Measurements from ENCODE around the gene BBX.

Gene BBX

GRCh38 chr3:107704477-107704876 is 181.7 kb downstream of the BBX start:
- 86 to 100% methylated on average over 1 of the region's 1 CpG for WGBS, 2 experiments (ENCODE audit: insufficient coverage in 2 of 2)
- no peaks in the 10 kb centered on the region for H3K36me3 ChIP-seq (ENCODE audit: control insufficient read depth, insufficient read depth, low read length)
- H3K9me3 ChIP-seq (ENCODE audit: control insufficient read depth, low read length): no peaks in the 10 kb centered on the region
- H3K4me3 ChIP-seq (ENCODE audit: extremely low read depth, insufficient read depth, low read length, poor library complexity, severe bottlenecking): no peak overlapping the region
- H3K4me1 ChIP-seq (ENCODE audit: control insufficient read depth, insufficient read depth, low read length, poor library complexity, severe bottlenecking): no peaks in the 10 kb centered on the region
- no peak overlapping the region for H3K27ac ChIP-seq (ENCODE audit: low read depth, low read length, severe bottlenecking)

DNA sequence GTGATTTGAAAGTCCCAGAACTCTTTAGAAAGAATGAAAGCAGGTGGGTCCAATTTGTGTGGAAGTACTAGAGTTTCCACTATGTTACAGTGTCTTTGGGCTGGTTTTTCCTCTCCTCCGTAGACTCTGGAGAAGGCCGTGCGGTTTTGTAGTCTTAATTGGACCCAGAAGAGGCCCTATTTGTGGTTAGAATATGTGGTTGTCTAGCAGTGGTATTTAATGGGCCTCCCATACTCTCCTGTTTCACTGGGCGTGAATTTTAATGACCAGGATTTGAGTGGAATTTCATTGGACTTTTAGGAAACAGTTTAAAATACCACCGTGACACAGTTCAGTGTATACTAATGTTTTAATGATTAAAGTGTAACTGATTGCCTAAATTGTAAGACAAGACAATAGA is 182.3 kb downstream of the BBX start:
- H3K36me3 ChIP-seq (ENCODE audit: control insufficient read depth, insufficient read depth, low read length): no peaks in the 10 kb centered on the region
- H3K27ac ChIP-seq (ENCODE audit: low read depth, low read length, severe bottlenecking): no peak overlapping the region
- no peaks in the 10 kb centered on the region for H3K9me3 ChIP-seq (ENCODE audit: control insufficient read depth, low read length)
- no peak overlapping the region for H3K4me3 ChIP-seq (ENCODE audit: extremely low read depth, insufficient read depth, low read length, poor library complexity, severe bottlenecking)
- 74 to 100% methylated on average over 2 to 5 of the region's 5 CpGs for WGBS, 2 experiments (ENCODE audit: insufficient coverage in 2 of 2)
- H3K4me1 ChIP-seq (ENCODE audit: control insufficient read depth, insufficient read depth, low read length, poor library complexity, severe bottlenecking): no peaks in the 10 kb centered on the region

GRCh38 chr3:107710851-107711250 is 188.1 kb downstream of the BBX start:
- no peaks in the 10 kb centered on the region for H3K9me3 ChIP-seq (ENCODE audit: control insufficient read depth, low read length)
- no peaks in the 10 kb centered on the region for H3K4me1 ChIP-seq (ENCODE audit: control insufficient read depth, insufficient read depth, low read length, poor library complexity, severe bottlenecking)
- no peak overlapping the region for H3K27ac ChIP-seq (ENCODE audit: low read depth, low read length, severe bottlenecking)
- WGBS, 2 experiments (ENCODE audit: insufficient coverage in 2 of 2): 64 to 71% methylated on average over 3 of the region's 5 CpGs
- peaks cover 19% of the 10 kb centered on the region for H3K36me3 ChIP-seq (ENCODE audit: control insufficient read depth, insufficient read depth, low read length)
- no peak overlapping the region for H3K4me3 ChIP-seq (ENCODE audit: extremely low read depth, insufficient read depth, low read length, poor library complexity, severe bottlenecking)

DNA sequence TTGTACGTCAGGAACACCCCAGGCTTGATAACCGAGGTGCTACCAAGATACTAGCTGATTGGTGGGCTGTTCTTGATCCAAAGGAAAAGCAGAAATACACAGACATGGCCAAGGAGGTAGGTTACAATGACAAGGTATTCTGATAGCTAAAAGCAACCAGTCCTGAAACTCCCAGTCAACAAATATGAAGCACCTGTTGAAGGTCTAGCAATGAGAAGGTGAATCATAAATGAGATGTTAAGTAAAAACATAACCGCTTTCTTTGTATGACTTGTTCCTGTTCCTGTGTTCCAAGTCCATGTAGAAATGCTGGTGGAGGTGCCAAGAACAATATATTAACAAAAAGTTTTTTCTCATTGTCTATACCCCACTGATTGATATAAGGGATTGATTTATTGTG is 194.0 kb downstream of the BBX start:
- Histone ChIP-seq H3K9me3 (ENCODE audit: control insufficient read depth, low read length) (no peaks in the 10 kb centered on the region), H3K36me3 (ENCODE audit: control insufficient read depth, insufficient read depth, low read length) (peaks cover 14% of the 10 kb centered on the region), H3K27ac (ENCODE audit: low read depth, low read length, severe bottlenecking) (no peak overlapping the region), H3K4me3 (ENCODE audit: extremely low read depth, insufficient read depth, low read length, poor library complexity, severe bottlenecking) (no peak overlapping the region), H3K4me1 (ENCODE audit: control insufficient read depth, insufficient read depth, low read length, poor library complexity, severe bottlenecking) (no peaks in the 10 kb centered on the region)
- WGBS, 2 experiments (ENCODE audit: insufficient coverage in 2 of 2): 78 to 93% methylated on average over 2 to 3 of the region's 3 CpGs

- no peaks in the 10 kb centered on the region for H3K9me3 ChIP-seq (ENCODE audit: control insufficient read depth, low read length)
- no CpG with 5 or more reads among the region's 2 CpGs for WGBS, 2 experiments (ENCODE audit: insufficient coverage in 2 of 2)
Measured at GRCh38 chr3:107718547-107718946, 195.8 kb downstream of the BBX start.

DNA sequence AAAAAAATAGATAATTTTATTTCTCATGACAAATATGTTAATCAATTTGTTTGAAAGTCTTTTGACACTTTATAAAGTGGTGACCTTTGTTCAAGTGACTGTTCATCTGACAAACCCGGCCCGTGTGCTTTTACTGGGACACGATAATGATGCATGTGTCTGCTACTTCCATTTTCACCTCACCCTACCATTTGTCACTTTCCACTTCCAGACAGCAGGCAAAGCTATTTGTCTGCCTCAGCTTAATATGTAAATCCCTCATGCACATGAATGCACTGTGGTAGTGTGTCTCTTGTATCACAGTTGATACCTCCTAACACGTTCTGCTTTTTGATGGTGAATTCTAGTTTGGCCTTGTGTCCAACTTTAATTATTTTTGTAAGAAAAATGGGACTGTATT is 204.3 kb downstream of the BBX start:
- Histone ChIP-seq H3K9me3 (ENCODE audit: control insufficient read depth, low read length) (no peaks in the 10 kb centered on the region), H3K27ac (ENCODE audit: low read depth, low read length, severe bottlenecking) (no peak overlapping the region), H3K4me3 (ENCODE audit: extremely low read depth, insufficient read depth, low read length, poor library complexity, severe bottlenecking) (no peak overlapping the region), H3K36me3 (ENCODE audit: control insufficient read depth, insufficient read depth, low read length) (peaks cover 24% of the 10 kb centered on the region), H3K4me1 (ENCODE audit: control insufficient read depth, insufficient read depth, low read length, poor library complexity, severe bottlenecking) (no peaks in the 10 kb centered on the region)
- 88 to 100% methylated on average over 1 to 3 of the region's 4 CpGs for WGBS, 2 experiments (ENCODE audit: insufficient coverage in 2 of 2)

More at GRCh38 chr3:107718547-107718946, 195.8 kb downstream of the BBX start:
- Histone ChIP-seq H3K27ac (ENCODE audit: low read depth, low read length, severe bottlenecking) (no peak overlapping the region), H3K36me3 (ENCODE audit: control insufficient read depth, insufficient read depth, low read length) (no peaks in the 10 kb centered on the region), H3K4me3 (ENCODE audit: extremely low read depth, insufficient read depth, low read length, poor library complexity, severe bottlenecking) (no peak overlapping the region), H3K4me1 (ENCODE audit: control insufficient read depth, insufficient read depth, low read length, poor library complexity, severe bottlenecking) (no peaks in the 10 kb centered on the region)

DNA sequence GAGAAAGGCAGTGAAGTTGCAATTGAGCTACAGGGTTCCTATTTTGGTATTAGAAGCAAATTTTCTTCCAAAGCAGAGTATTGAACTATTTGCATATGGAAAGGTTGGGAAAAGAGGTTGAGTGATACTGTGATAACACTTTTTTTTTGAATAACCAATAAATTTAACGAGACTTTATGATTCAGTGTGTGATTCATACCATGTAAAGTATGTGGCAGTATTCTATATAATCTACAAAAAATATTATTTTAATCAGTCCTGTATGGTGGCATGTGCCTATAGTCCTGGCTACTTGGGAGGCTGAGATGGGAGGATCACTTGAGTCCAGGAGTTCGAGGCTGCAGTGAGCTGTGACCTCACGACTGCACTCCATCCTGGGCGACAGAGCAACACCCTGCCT is 206.9 kb downstream of the BBX start:
- no peaks in the 10 kb centered on the region for H3K4me1 ChIP-seq (ENCODE audit: control insufficient read depth, insufficient read depth, low read length, poor library complexity, severe bottlenecking)
- H3K9me3 ChIP-seq (ENCODE audit: control insufficient read depth, low read length): no peaks in the 10 kb centered on the region
- WGBS, 2 experiments (ENCODE audit: insufficient coverage in 2 of 2): 100% methylated on average over 3 of the region's 4 CpGs; no CpG with 5 or more reads in 1 of the 2 experiments
- H3K36me3 ChIP-seq (ENCODE audit: control insufficient read depth, insufficient read depth, low read length): peaks cover 34% of the 10 kb centered on the region
- H3K4me3 ChIP-seq (ENCODE audit: extremely low read depth, insufficient read depth, low read length, poor library complexity, severe bottlenecking): no peak overlapping the region
- H3K27ac ChIP-seq (ENCODE audit: low read depth, low read length, severe bottlenecking): no peak overlapping the region

DNA sequence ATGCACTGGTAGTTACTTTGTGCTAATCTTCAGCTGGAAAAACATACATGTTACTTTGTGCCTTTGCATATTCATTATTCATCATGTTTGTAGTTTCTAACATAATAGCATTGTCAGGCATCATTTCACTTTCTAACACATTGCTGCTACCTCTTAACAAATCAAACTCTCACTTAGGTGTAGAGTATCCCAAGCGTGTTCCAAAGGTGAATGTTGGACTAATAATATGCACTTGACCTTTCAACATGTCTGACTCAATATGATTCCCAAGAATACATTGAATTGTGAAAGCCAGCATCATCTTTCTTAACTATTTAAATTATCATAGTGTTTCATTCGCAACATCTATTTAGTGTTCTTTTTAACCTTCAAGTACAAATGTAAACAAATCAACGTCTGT is 211.6 kb downstream of the BBX start:
- WGBS, 2 experiments (ENCODE audit: insufficient coverage in 2 of 2): no CpG with 5 or more reads among the region's 3 CpGs
- Histone ChIP-seq H3K4me1 (ENCODE audit: control insufficient read depth, insufficient read depth, low read length, poor library complexity, severe bottlenecking) (peaks cover 7% of the 10 kb centered on the region), H3K4me3 (ENCODE audit: extremely low read depth, insufficient read depth, low read length, poor library complexity, severe bottlenecking) (no peak overlapping the region), H3K27ac (ENCODE audit: low read depth, low read length, severe bottlenecking) (no peak overlapping the region), H3K36me3 (ENCODE audit: control insufficient read depth, insufficient read depth, low read length) (peaks cover 20% of the 10 kb centered on the region), H3K9me3 (ENCODE audit: control insufficient read depth, low read length) (no peaks in the 10 kb centered on the region)

DNA sequence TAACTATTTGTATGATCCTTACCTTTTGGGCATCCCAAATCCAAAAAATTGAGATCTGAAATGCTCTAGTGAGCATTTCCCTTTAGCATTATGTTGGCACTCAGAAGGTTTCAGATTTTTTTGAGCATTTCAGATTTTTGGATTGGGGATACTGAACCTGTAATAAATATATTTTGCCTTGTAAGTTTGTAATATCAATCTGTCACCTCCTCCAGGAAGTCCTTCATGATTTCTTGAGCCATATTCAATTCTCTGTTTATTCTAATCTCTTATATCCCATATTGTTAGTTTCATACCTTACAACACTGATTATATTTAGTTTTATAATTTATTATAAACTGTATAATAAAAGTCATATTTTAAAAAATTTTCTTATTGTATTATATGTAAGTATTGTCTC is 215.2 kb downstream of the BBX start:
- peaks cover 7% of the 10 kb centered on the region for H3K4me1 ChIP-seq (ENCODE audit: control insufficient read depth, insufficient read depth, low read length, poor library complexity, severe bottlenecking)
- no peak overlapping the region for H3K27ac ChIP-seq (ENCODE audit: low read depth, low read length, severe bottlenecking)
- H3K36me3 ChIP-seq (ENCODE audit: control insufficient read depth, insufficient read depth, low read length): peaks cover 5% of the 10 kb centered on the region
- no peaks in the 10 kb centered on the region for H3K9me3 ChIP-seq (ENCODE audit: control insufficient read depth, low read length)
- no peak overlapping the region for H3K4me3 ChIP-seq (ENCODE audit: extremely low read depth, insufficient read depth, low read length, poor library complexity, severe bottlenecking)

DNA sequence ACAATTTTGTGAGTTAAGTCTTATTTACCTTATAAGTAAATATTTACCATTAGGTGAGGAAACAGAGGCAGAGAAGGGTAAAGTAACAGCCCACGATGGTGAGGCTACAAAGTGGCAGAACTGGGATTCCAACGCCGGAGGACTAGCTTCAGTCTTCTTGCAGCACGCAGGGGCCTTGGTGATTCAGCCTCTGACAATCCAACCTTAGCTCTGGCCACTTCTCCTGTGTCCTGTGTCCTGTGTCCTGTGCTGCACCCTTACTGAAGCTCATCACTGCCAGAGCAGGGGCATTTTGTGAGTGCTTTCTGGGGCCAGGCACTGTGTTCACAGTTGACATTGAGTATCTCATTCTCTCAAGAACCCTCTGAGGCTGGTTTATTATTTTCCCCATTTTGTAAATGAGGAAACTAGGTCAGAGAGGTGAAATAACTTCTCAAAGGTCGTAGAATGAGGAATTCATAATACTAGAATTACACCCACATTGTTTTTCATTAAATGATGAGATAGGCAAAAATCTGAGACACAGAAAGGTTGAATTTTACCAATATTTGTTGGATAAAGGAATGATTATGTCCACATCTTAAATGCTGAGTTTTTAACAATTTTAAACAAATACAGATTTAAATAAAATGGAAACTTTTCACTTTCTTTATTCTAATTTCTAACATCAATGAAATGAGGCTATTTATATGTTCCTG is 215.9 kb downstream of the BBX start:
- no peaks in the 10 kb centered on the region for H3K9me3 ChIP-seq (ENCODE audit: control insufficient read depth, low read length)
- H3K4me1 ChIP-seq (ENCODE audit: control insufficient read depth, insufficient read depth, low read length, poor library complexity, severe bottlenecking): peaks cover 7% of the 10 kb centered on the region
- no peak overlapping the region for H3K27ac ChIP-seq (ENCODE audit: low read depth, low read length, severe bottlenecking)
- WGBS, 2 experiments (ENCODE audit: insufficient coverage in 2 of 2): 91 to 100% methylated on average over 4 of the region's 5 CpGs
- no peaks in the 10 kb centered on the region for H3K36me3 ChIP-seq (ENCODE audit: control insufficient read depth, insufficient read depth, low read length)
- H3K4me3 ChIP-seq (ENCODE audit: extremely low read depth, insufficient read depth, low read length, poor library complexity, severe bottlenecking): no peak overlapping the region

DNA sequence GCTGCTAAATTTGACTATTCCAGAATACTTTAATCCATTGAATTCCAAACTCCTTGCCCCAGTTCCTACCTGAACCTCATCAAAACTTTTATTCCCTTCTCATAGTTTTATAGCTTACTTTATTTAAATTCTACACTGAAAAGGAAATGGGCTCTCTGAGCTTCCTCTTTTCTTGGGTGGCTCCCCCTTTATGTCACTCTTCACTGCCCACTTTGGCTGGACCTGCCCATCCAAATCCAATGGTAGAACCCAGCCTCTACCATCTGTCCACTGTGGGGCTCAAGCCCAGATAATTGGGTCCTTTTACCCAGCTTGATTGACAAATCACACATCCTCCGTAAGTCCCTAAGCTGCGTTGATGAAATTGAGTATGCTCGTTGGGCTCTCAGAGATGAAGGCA is 216.5 kb downstream of the BBX start:
- Histone ChIP-seq H3K9me3 (ENCODE audit: control insufficient read depth, low read length) (no peaks in the 10 kb centered on the region), H3K4me3 (ENCODE audit: extremely low read depth, insufficient read depth, low read length, poor library complexity, severe bottlenecking) (no peak overlapping the region), H3K4me1 (ENCODE audit: control insufficient read depth, insufficient read depth, low read length, poor library complexity, severe bottlenecking) (peaks cover 7% of the 10 kb centered on the region), H3K27ac (ENCODE audit: low read depth, low read length, severe bottlenecking) (no peak overlapping the region), H3K36me3 (ENCODE audit: control insufficient read depth, insufficient read depth, low read length) (no peaks in the 10 kb centered on the region)
- WGBS, 2 experiments (ENCODE audit: insufficient coverage in 2 of 2): 63% methylated on average over 3 of the region's 3 CpGs; no CpG with 5 or more reads in 1 of the 2 experiments
